Vagina (tissue), 2 donors: ENCODE measurements around the gene ADAMTS6. TPM values are rescaled to one million over a fixed set of nuclear protein-coding genes. Genes with fewer than 3 reads are reported as not detected.

ENCODE experiments used
- DNase-seq, 2 donors: peaks; one replicate each; pipeline ENCODE4 v3.0.0-alpha.2; 2017; ENCODE audit errors: extremely low spot score in 2 of 2
- H3K27ac ChIP-seq: fragments of 200-600 bp; sonication (generic); one replicate; pipeline ENCODE4 v1.5.1; 2019
- H3K27me3 ChIP-seq: fragments of 200-600 bp; sonication (generic); one replicate; pipeline ENCODE4 v1.5.1; 2019
- H3K36me3 ChIP-seq, 2 donors: fragments of 200-600 bp; sonication (generic); one replicate each; pipeline ENCODE4 v1.5.1; 2017 to 2019
- H3K4me1 ChIP-seq: fragments of 200-600 bp; sonication (generic); one replicate; pipeline ENCODE4 v1.5.1; 2019
- H3K4me3 ChIP-seq, 2 donors: fragments of 200-600 bp; sonication (generic); 1 replicate in 1 of 2; 2 replicates in 1 of 2; pipeline ENCODE4 v1.5.1; 2016 to 2019
- H3K9me3 ChIP-seq: fragments of 200-600 bp; sonication (generic); one replicate; pipeline ENCODE4 v1.5.1; 2019
- POLR2A ChIP-seq, 2 donors: fragments of 450-650 bp; IDR thresholded peaks; one replicate each; pipeline ENCODE4 v1.6.1; 2017; ENCODE audit warnings: antibody characterized with exemption in 2 of 2, mild to moderate bottlenecking in 2 of 2, moderate library complexity in 2 of 2
- POLR2AphosphoS5 ChIP-seq, 2 donors: sonication (generic); formaldehyde crosslinking; IDR thresholded peaks; one replicate each; pipeline ENCODE4 v1.9.0; 2017; ENCODE audit warnings: antibody characterized with exemption in 2 of 2, mild to moderate bottlenecking in 2 of 2, low read depth in 1 of 2; ENCODE audit not compliant: insufficient read depth in 1 of 2
- intact Hi-C: fragments of 100-400 bp; cut with DNase I; formaldehyde crosslinking; loops from one replicate; pipeline ENCODE4 v1.15.1; 2023
- total RNA-seq: library from RNA; depleted of rRNA; stranded (reverse); fragments of >200 nt; gene quantifications from one replicate; pipeline ENCODE4 v1.2.3, GENCODE V29; 2016
- TF ChIP-seq, protein P1 (sequence below), 3 experiments: fragments of 450-650 bp in 2 of 3; fragments of 200-600 bp in 1 of 3; sonication (generic) in 1 of 3; IDR thresholded peaks; one replicate each; pipeline ENCODE4 v1.5.1; 2017 to 2019; ENCODE audit warnings: antibody characterized with exemption in 3 of 3, mild to moderate bottlenecking in 2 of 3, moderate library complexity in 2 of 3

Gene ADAMTS6
- total RNA-seq, 1 donor from 2014 or later, result 1.5 TPM

GRCh38 chr5:65142016-65142415, 339.7 kb downstream of the ADAMTS6 start:
- intact Hi-C loops, result no loop called here

DNA sequence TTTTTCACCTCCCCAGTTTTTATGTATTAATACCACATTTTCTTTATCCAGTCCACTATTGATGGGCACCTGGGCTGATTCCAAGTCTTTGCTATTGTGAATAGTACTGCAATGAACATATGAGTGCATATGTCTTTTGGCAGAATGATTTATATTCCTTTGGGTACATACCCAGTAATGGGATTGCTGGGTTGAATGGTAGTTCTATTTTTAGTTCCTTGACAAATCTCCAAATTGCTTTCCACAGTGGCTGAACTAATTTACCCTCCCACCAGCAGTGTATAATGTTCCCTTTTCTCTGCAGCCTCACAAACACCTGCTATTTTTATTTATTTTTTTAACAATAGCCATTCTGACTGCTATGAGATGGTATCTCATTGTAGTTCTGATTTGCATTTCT, 340.2 kb downstream of the ADAMTS6 start:
- H3K36me3 ChIP-seq, result no peaks in the 10 kb centered on the region
- TF ChIP-seq POLR2A (IDR thresholded peaks at IDR 0.05) (no peak), POLR2AphosphoS5 (IDR thresholded peaks at IDR 0.05; ENCODE audit: insufficient read depth in 1 of 2, low read depth in 1 of 2) (no peak)
- TF ChIP-seq, protein P1, sequence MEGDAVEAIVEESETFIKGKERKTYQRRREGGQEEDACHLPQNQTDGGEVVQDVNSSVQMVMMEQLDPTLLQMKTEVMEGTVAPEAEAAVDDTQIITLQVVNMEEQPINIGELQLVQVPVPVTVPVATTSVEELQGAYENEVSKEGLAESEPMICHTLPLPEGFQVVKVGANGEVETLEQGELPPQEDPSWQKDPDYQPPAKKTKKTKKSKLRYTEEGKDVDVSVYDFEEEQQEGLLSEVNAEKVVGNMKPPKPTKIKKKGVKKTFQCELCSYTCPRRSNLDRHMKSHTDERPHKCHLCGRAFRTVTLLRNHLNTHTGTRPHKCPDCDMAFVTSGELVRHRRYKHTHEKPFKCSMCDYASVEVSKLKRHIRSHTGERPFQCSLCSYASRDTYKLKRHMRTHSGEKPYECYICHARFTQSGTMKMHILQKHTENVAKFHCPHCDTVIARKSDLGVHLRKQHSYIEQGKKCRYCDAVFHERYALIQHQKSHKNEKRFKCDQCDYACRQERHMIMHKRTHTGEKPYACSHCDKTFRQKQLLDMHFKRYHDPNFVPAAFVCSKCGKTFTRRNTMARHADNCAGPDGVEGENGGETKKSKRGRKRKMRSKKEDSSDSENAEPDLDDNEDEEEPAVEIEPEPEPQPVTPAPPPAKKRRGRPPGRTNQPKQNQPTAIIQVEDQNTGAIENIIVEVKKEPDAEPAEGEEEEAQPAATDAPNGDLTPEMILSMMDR (IDR thresholded peaks at IDR 0.05), result no peak
- no peak for DNase-seq
- no peaks in the 10 kb centered on the region for H3K4me1 ChIP-seq
- H3K4me3 ChIP-seq, result no peak overlapping the region
- H3K27me3 ChIP-seq, result no peaks in the 10 kb centered on the region
- H3K27ac ChIP-seq, result no peak overlapping the region
- no peaks in the 10 kb centered on the region for H3K9me3 ChIP-seq
- intact Hi-C loops, result loop anchor here (1.0 kb wide), 1 partner anchor 41 kb away; no protein-coding TSS in a partner anchor

More at GRCh38 chr5:65142016-65142415, 339.7 kb downstream of the ADAMTS6 start:
- DNase-seq, result no peak
- Histone ChIP-seq H3K4me3 (no peak overlapping the region), H3K9me3 (no peaks in the 10 kb centered on the region), H3K4me1 (no peaks in the 10 kb centered on the region), H3K36me3 (no peaks in the 10 kb centered on the region), H3K27me3 (no peaks in the 10 kb centered on the region), H3K27ac (no peak overlapping the region)
- no peak for TF ChIP-seq POLR2A (IDR thresholded peaks at IDR 0.05)
- TF ChIP-seq, protein P1 (IDR thresholded peaks at IDR 0.05), result no peak
- TF ChIP-seq POLR2AphosphoS5 (IDR thresholded peaks at IDR 0.05; ENCODE audit: insufficient read depth in 1 of 2, low read depth in 1 of 2), result no peak

DNA sequence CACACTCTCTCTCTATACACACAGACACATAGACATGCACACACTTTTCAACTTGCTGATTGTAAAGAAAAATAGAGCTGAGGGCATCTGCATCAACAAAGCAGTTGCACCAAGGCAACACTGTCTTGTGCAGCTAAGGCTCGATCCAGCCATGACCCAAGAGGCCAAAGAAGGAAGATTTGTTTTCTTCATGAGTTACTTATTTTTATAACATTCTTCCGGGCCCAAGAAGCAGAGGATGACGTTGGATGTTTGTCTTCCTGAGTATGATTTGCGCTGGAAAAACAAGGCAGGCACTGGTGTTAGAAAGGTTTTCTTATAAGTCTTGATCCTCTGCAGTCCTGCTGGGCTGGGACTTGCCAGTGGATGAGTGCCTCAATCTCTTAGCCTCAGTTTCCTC, 344.1 kb downstream of the ADAMTS6 start:
- no peak for TF ChIP-seq POLR2AphosphoS5 (IDR thresholded peaks at IDR 0.05; ENCODE audit: insufficient read depth in 1 of 2, low read depth in 1 of 2)
- TF ChIP-seq, protein P1 (IDR thresholded peaks at IDR 0.05), result no peak
- TF ChIP-seq POLR2A (IDR thresholded peaks at IDR 0.05), result no peak
- no peak overlapping the region for H3K27ac ChIP-seq
- intact Hi-C loops, result no loop called here

GRCh38 chr5:65133477-65134110, 348.1 kb downstream of the ADAMTS6 start:
- H3K36me3 ChIP-seq, result no peaks in the 10 kb centered on the region
- DNase-seq, result no peak

More for the DNA sequence above, 344.1 kb downstream of the ADAMTS6 start:
- Histone ChIP-seq H3K4me1 (no peaks in the 10 kb centered on the region), H3K4me3 (no peak overlapping the region), H3K27me3 (no peaks in the 10 kb centered on the region), H3K36me3 (no peaks in the 10 kb centered on the region), H3K9me3 (no peaks in the 10 kb centered on the region)
- DNase-seq, result no peak

GRCh38 chr5:65132386-65132785, 349.3 kb downstream of the ADAMTS6 start:
- H3K9me3 ChIP-seq, result no peaks in the 10 kb centered on the region
- no peaks in the 10 kb centered on the region for H3K36me3 ChIP-seq
- intact Hi-C loops, result no loop called here
- H3K27me3 ChIP-seq, result no peaks in the 10 kb centered on the region
- H3K27ac ChIP-seq, result no peak overlapping the region
- H3K4me3 ChIP-seq, result no peak overlapping the region
- no peaks in the 10 kb centered on the region for H3K4me1 ChIP-seq
- no peak for TF ChIP-seq POLR2A (IDR thresholded peaks at IDR 0.05)
- TF ChIP-seq, protein P1 (IDR thresholded peaks at IDR 0.05), result no peak
- no peak for TF ChIP-seq POLR2AphosphoS5 (IDR thresholded peaks at IDR 0.05; ENCODE audit: insufficient read depth in 1 of 2, low read depth in 1 of 2)
- DNase-seq, result no peak

More at GRCh38 chr5:65133477-65134110, 348.1 kb downstream of the ADAMTS6 start:
- Histone ChIP-seq H3K9me3 (no peaks in the 10 kb centered on the region), H3K27me3 (no peaks in the 10 kb centered on the region), H3K27ac (no peak overlapping the region), H3K4me3 (no peak overlapping the region), H3K4me1 (no peaks in the 10 kb centered on the region)
- TF ChIP-seq POLR2A (IDR thresholded peaks at IDR 0.05) (no peak), POLR2AphosphoS5 (IDR thresholded peaks at IDR 0.05; ENCODE audit: insufficient read depth in 1 of 2, low read depth in 1 of 2) (no peak)
- TF ChIP-seq, protein P1 (IDR thresholded peaks at IDR 0.05), result no peak
- intact Hi-C loops, result no loop called here
